OCI-LY7 (cell line): ENCODE measurements around the gene FAM200A. TPM values are rescaled to one million over a fixed set of nuclear protein-coding genes. Genes with fewer than 3 reads are reported as not detected.

ENCODE experiments used
- Bru-seq: library from RNA; stranded (reverse); fragments of 400-500 nt; gene quantifications from one replicate; lab custom pipeline; 2021; lab: Mats Ljungman, UMichigan
- BruChase-seq, 2 experiments: library from RNA; stranded (reverse); fragments of 400-500 nt; gene quantifications; one replicate each; lab custom pipeline; 2021; lab: Mats Ljungman, UMichigan
- BruUV-seq: library from RNA; stranded (reverse); fragments of 400-500 nt; replicated peaks from 2 replicates; lab custom pipeline; 2021; lab: Mats Ljungman, UMichigan
- CTCF ChIA-PET: fragments of 300-600 bp; sonication (Branson Sonifier 250); formaldehyde crosslinking; loops from one replicate; lab custom pipeline; 2022; ENCODE audit warnings: antibody characterized with exemption; ENCODE audit not compliant: unreplicated experiment; lab: Charles Lee
- POLR2A ChIA-PET: fragments of 300-600 bp; sonication (Branson Sonifier 250); formaldehyde crosslinking; loops from one replicate; lab custom pipeline; 2022; ENCODE audit warnings: antibody characterized with exemption; lab: Charles Lee
- DNase-seq: peaks from one replicate; pipeline ENCODE4 v3.0.0-alpha.2; 2015; ENCODE audit warnings: low spot score
- H2AFZ ChIP-seq: fragments of 200-600 bp; sonication (generic), shearing (Covaris generic); 2 replicates; pipeline ENCODE4 v1.6.1; 2014; ENCODE audit warnings: mild to moderate bottlenecking, antibody characterized with exemption, low read length, moderate library complexity
- H3K27ac ChIP-seq: fragments of 200-600 bp; sonication (generic); 2 replicates; pipeline ENCODE4 v1.5.1; 2014; ENCODE audit warnings: mixed run types, low read depth, mild to moderate bottlenecking, moderate library complexity, low read length, inconsistent platforms; ENCODE audit not compliant: poor library complexity, severe bottlenecking
- H3K36me3 ChIP-seq: fragments of 200-600 bp; sonication (generic); 2 replicates; pipeline ENCODE4 v1.6.1; 2014; ENCODE audit warnings: mild to moderate bottlenecking, antibody characterized with exemption, low read length, moderate library complexity, mixed read lengths; ENCODE audit not compliant: insufficient read depth
- H3K4me1 ChIP-seq: fragments of 200-600 bp; sonication (generic); 2 replicates; pipeline ENCODE4 v1.5.1; 2014; ENCODE audit warnings: mild to moderate bottlenecking, low read length; ENCODE audit not compliant: insufficient read depth, poor library complexity, severe bottlenecking
- H3K4me2 ChIP-seq: fragments of 200-600 bp; sonication (generic); 2 replicates; pipeline ENCODE4 v1.6.1; 2014; ENCODE audit warnings: mild to moderate bottlenecking, low read length
- H3K4me3 ChIP-seq: fragments of 200-600 bp; sonication (generic); 2 replicates; pipeline ENCODE4 v1.5.1; 2014; ENCODE audit warnings: mild to moderate bottlenecking, low read depth, low read length; ENCODE audit not compliant: poor library complexity, severe bottlenecking
- H3K79me2 ChIP-seq: fragments of 200-600 bp; sonication (generic); 2 replicates; pipeline ENCODE4 v1.6.1; 2016; ENCODE audit warnings: low read depth, mild to moderate bottlenecking, low read length, moderate library complexity, mixed read lengths; ENCODE audit not compliant: insufficient read depth
- H3K9me2 ChIP-seq: fragments of 200-600 bp; sonication (generic); 2 replicates; pipeline ENCODE4 v1.6.1; 2016; ENCODE audit warnings: mild to moderate bottlenecking, low read length, mixed read lengths; ENCODE audit not compliant: insufficient read depth
- H3K9me3 ChIP-seq: fragments of 200-600 bp; sonication (generic); 2 replicates; pipeline ENCODE4 v1.6.1; 2014; ENCODE audit warnings: mild to moderate bottlenecking, mixed run types, low read length, mixed read lengths
- H4K20me1 ChIP-seq: fragments of 200-600 bp; sonication (generic); 2 replicates; pipeline ENCODE4 v1.6.1; 2014; ENCODE audit warnings: mild to moderate bottlenecking, antibody characterized with exemption, low read length, moderate library complexity, mixed read lengths; ENCODE audit not compliant: insufficient read depth
- EZH2phosphoT487 ChIP-seq: fragments of 200-600 bp; sonication (generic); IDR thresholded peaks from 2 replicates; pipeline ENCODE4 v1.6.1; 2018; ENCODE audit warnings: low read depth, borderline replicate concordance, mild to moderate bottlenecking, mixed run types, antibody characterized with exemption, low read length, moderate library complexity, mixed read lengths
- intact Hi-C: fragments of 100-400 bp; cut with micrococcal nuclease; formaldehyde crosslinking; loops from one replicate; pipeline ENCODE4 v1.10.0; 2022; ENCODE audit not compliant: unreplicated experiment
- long read RNA-seq: library from polyadenylated mRNA; stranded (forward); transcript quantifications from one replicate; pipeline ENCODE4 v2.0.0, GENCODE V29; 2022
- total RNA-seq, 2 experiments: library from RNA; depleted of rRNA in 1 of 2; stranded (reverse); fragments of >200 nt in 1 of 2; shearing (Covaris generic) in 1 of 2; gene quantifications; 2 replicates each; pipeline ENCODE4 v1.2.3, GENCODE V29; 2014 to 2022
- TF ChIP-seq, protein P1 (sequence below): fragments of 200-600 bp; sonication (generic); conservative IDR thresholded peaks from 2 replicates; pipeline ENCODE4 v1.5.1; 2014; ENCODE audit warnings: mild to moderate bottlenecking, antibody characterized with exemption, low read length, moderate library complexity, mixed read lengths

The FAM200A gene
- 4.2 and 5.5 TPM in 2 replicates for total RNA-seq (2014; rRNA removed; shearing (Covaris generic))
- 7.3 and 7.9 TPM in 2 replicates for total RNA-seq (2022)
- percentile 58 among the genes with signal in this experiment for Bru-seq, nascent RNA
- BruChase-seq, experiment 1, labeled RNA remaining after a 6-hour chase, result percentile 56 among the genes with signal in this experiment
- percentile 68 among the genes with signal in this experiment for BruChase-seq, experiment 2, labeled RNA remaining after a 2-hour chase
- long read RNA-seq, transcript FAM200A-202 (2 exons, 2,480 nt), result major isoform, 5 of 18 reads
- long read RNA-seq, partial matches to known transcripts, result 0 of 18 reads
- long read RNA-seq, other reads (novel, unspliced or antisense), result 9 of 18 reads

GRCh38 chr7:99551767-99552463 is at the start of gene FAM200A:
TSS of gene FAM200A (minus strand) at chr7:99552114. CDS start at chr7:99548407, 3,707 bp downstream.
- Histone ChIP-seq H3K79me2 (peaks cover 32% of the 10 kb centered on the region), H3K36me3 (peaks cover 42% of the 10 kb centered on the region), H3K9me2 (no peaks in the 10 kb centered on the region), H2AFZ (peak within 1 kb of the TSS; percentile 86), H4K20me1 (no peaks in the 10 kb centered on the region), H3K4me3 (peak within 1 kb of the TSS; percentile 85), H3K27ac (peak within 1 kb of the TSS; percentile 24), H3K4me2 (peak within 1 kb of the TSS; percentile 95), H3K4me1 (peaks cover 17% of the 10 kb centered on the region), H3K9me3 (no peaks in the 10 kb centered on the region)
- BruUV-seq, result no TSS peak
- POLR2A ChIA-PET, result no interaction called here
- TF ChIP-seq, protein P1, sequence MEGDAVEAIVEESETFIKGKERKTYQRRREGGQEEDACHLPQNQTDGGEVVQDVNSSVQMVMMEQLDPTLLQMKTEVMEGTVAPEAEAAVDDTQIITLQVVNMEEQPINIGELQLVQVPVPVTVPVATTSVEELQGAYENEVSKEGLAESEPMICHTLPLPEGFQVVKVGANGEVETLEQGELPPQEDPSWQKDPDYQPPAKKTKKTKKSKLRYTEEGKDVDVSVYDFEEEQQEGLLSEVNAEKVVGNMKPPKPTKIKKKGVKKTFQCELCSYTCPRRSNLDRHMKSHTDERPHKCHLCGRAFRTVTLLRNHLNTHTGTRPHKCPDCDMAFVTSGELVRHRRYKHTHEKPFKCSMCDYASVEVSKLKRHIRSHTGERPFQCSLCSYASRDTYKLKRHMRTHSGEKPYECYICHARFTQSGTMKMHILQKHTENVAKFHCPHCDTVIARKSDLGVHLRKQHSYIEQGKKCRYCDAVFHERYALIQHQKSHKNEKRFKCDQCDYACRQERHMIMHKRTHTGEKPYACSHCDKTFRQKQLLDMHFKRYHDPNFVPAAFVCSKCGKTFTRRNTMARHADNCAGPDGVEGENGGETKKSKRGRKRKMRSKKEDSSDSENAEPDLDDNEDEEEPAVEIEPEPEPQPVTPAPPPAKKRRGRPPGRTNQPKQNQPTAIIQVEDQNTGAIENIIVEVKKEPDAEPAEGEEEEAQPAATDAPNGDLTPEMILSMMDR, result no peak
- TF ChIP-seq EZH2phosphoT487, result no peak
- CTCF ChIA-PET, result no interaction called here
- DNase-seq, result peak; percentile 92
- intact Hi-C loops, result no loop called here

- H3K4me2 ChIP-seq, result no peak overlapping the region
- no peaks in the 10 kb centered on the region for H3K4me1 ChIP-seq
- no peaks in the 10 kb centered on the region for H3K9me2 ChIP-seq
- H2AFZ ChIP-seq, result no peak overlapping the region
- no peaks in the 10 kb centered on the region for H4K20me1 ChIP-seq
- no peak overlapping the region for H3K27ac ChIP-seq
- DNase-seq, result no peak
- no peak overlapping the region for H3K4me3 ChIP-seq
- no peaks in the 10 kb centered on the region for H3K79me2 ChIP-seq
- POLR2A ChIA-PET, result no interaction called here
- no peak for TF ChIP-seq EZH2phosphoT487
- TF ChIP-seq, protein P1, result no peak
- BruUV-seq, result no TSS peak
- intact Hi-C loops, result no loop called here
- H3K36me3 ChIP-seq, result no peaks in the 10 kb centered on the region
- CTCF ChIA-PET, result no interaction called here
- H3K9me3 ChIP-seq, result no peaks in the 10 kb centered on the region
Measured at GRCh38 chr7:99599836-99600235, 47.9 kb upstream of the FAM200A start.
